ENCODE measurements around the gene PSMD2. TPM values are rescaled to one million over a fixed set of nuclear protein-coding genes. Genes with fewer than 3 reads are reported as not detected.

Gene PSMD2
- total RNA-seq, 1 donor from 2014 or later: 213 TPM

- Histone ChIP-seq H3K4me1 (peaks cover 58% of the 10 kb centered on the region), H3K9me3 (replicated peaks) (no peaks in the 10 kb centered on the region), H3K36me3 (peaks cover 23% of the 10 kb centered on the region), H3K27me3 (ENCODE audit: low read depth) (no peaks in the 10 kb centered on the region), H3K4me3 (peak overlapping the region; percentile 83), H3K27ac (replicated peaks) (peak overlapping the region; percentile 98)
- intact Hi-C loops (cut with micrococcal nuclease): no loop called here
- TF ChIP-seq, protein P1, sequence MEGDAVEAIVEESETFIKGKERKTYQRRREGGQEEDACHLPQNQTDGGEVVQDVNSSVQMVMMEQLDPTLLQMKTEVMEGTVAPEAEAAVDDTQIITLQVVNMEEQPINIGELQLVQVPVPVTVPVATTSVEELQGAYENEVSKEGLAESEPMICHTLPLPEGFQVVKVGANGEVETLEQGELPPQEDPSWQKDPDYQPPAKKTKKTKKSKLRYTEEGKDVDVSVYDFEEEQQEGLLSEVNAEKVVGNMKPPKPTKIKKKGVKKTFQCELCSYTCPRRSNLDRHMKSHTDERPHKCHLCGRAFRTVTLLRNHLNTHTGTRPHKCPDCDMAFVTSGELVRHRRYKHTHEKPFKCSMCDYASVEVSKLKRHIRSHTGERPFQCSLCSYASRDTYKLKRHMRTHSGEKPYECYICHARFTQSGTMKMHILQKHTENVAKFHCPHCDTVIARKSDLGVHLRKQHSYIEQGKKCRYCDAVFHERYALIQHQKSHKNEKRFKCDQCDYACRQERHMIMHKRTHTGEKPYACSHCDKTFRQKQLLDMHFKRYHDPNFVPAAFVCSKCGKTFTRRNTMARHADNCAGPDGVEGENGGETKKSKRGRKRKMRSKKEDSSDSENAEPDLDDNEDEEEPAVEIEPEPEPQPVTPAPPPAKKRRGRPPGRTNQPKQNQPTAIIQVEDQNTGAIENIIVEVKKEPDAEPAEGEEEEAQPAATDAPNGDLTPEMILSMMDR (IDR thresholded peaks at IDR 0.05; ENCODE audit: borderline replicate concordance): no peak
- DNase-seq: no peak
Measured at GRCh38 chr3:184315543-184315867, 16.5 kb downstream of the PSMD2 start.

DNA sequence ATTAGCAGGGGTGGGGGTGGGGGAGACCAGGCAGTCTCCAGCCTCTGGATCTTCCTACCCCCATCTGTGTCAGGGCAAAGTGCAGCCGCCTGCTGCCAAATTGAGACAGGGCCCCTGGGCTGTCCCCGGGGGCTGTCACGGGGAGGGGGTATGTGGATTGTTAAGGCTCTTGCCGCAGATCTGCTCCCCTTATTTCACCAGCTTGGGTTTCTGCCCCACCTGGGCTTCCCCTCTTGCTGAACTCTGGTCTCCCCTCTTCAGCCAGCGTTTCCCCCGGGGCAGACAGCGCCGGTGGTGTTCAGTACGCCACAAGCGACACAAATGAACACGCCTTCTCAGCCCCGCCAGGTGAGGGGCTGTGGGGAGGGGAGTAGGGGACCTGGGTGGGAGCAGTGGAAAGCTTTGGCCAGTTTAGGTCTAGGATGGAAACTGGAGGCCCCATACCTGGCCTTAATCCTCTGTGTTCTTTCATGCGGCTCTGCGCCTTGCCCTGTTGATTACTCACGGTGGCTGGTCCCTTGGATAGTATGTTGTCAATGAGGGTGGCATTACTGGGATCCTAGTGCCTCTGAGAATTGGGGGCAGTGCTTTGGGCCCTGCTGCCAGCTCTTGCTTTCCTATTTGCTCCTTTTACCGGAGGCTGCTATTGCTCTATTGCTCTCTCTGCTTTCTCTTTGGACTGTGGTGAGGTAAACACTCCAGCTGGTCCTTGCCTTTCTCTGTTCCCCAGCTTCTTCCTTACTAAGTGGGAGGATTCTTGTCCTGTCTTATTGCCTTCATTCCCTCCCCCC is 17.0 kb downstream of the PSMD2 start:
- peak overlapping the region; percentile 83 for H3K4me3 ChIP-seq
- peaks cover 63% of the 10 kb centered on the region for H3K4me1 ChIP-seq
- H3K9me3 ChIP-seq (replicated peaks): no peaks in the 10 kb centered on the region
- no peak for DNase-seq
- TF ChIP-seq, protein P1 (IDR thresholded peaks at IDR 0.05; ENCODE audit: borderline replicate concordance): no peak
- peaks cover 29% of the 10 kb centered on the region for H3K36me3 ChIP-seq
- intact Hi-C loops (cut with micrococcal nuclease): no loop called here
- H3K27me3 ChIP-seq (ENCODE audit: low read depth): no peaks in the 10 kb centered on the region
- H3K27ac ChIP-seq (replicated peaks): peak overlapping the region; percentile 98

DNA sequence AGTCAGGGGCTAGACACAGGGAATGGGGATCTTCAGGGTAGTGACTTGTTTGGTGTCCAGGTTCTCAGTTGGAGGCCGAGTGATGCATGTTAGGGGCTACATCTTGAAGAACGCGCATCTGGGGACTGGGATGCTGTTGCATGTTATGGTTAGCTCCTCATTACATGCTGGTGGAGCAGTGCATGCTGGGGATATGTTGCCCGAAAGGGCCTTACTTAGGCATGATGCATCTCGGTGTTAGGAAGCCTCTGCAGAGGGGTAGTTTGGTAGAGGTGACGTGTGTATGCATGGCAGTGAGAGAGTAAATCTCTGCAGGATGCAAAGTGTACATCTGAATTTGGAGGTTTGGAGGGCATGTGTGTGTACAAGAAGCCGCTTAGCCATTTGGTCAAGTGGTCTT is 17.8 kb downstream of the PSMD2 start:
- intact Hi-C loops (cut with micrococcal nuclease): no loop called here
- peak overlapping the region; percentile 83 for H3K4me3 ChIP-seq
- H3K36me3 ChIP-seq: peaks cover 36% of the 10 kb centered on the region
- H3K27me3 ChIP-seq (ENCODE audit: low read depth): no peaks in the 10 kb centered on the region
- TF ChIP-seq, protein P1 (IDR thresholded peaks at IDR 0.05; ENCODE audit: borderline replicate concordance): no peak
- peak overlapping the region; percentile 98 for H3K27ac ChIP-seq (replicated peaks)
- no peaks in the 10 kb centered on the region for H3K9me3 ChIP-seq (replicated peaks)
- peaks cover 71% of the 10 kb centered on the region for H3K4me1 ChIP-seq
- no peak for DNase-seq

DNA sequence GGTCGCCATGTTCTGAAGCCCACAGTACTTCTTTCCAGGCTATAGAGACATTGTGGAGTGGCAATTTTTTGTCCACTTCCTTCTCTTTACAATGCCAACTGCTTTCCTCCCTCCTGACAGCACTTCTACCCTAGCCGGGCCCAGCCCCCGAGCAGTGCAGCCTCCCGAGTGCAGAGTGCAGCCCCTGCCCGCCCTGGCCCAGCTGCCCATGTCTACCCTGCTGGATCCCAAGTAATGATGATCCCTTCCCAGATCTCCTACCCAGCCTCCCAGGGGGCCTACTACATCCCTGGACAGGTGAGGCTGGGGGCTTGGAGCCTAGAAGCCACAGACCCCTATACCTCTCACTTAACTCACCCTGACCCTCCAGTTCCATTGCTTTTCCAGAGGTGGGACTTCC is 18.2 kb downstream of the PSMD2 start:
- peak overlapping the region; percentile 83 for H3K4me3 ChIP-seq
- no peaks in the 10 kb centered on the region for H3K9me3 ChIP-seq (replicated peaks)
- intact Hi-C loops (cut with micrococcal nuclease): no loop called here
- H3K27ac ChIP-seq (replicated peaks): peak overlapping the region; percentile 92
- DNase-seq: no peak
- H3K27me3 ChIP-seq (ENCODE audit: low read depth): no peaks in the 10 kb centered on the region
- TF ChIP-seq, protein P1 (IDR thresholded peaks at IDR 0.05; ENCODE audit: borderline replicate concordance): no peak
- peaks cover 40% of the 10 kb centered on the region for H3K36me3 ChIP-seq
- H3K4me1 ChIP-seq: peaks cover 75% of the 10 kb centered on the region

DNA sequence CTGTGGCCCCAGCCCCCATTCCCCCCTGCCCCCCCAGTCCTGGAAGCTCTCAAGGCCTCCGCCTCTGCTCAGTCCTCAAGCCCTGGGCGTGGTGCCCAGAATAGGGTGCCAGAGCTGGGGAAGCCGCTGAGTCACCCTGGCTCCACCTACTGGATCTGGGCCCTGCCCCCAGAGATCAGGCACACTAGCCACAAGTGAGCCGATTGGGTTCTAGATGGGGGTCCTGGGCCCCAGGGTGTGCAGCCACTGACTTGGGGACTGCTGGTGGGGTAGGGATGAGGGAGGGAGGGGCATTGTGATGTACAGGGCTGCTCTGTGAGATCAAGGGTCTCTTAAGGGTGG is 21.0 kb downstream of the PSMD2 start:
- TF ChIP-seq, protein P1 (IDR thresholded peaks at IDR 0.05; ENCODE audit: borderline replicate concordance): no peak
- peaks cover 69% of the 10 kb centered on the region for H3K36me3 ChIP-seq
- H3K4me3 ChIP-seq: peak overlapping the region; percentile 56

More for the DNA sequence above, 21.0 kb downstream of the PSMD2 start:
- Histone ChIP-seq H3K27me3 (ENCODE audit: low read depth) (no peaks in the 10 kb centered on the region), H3K4me1 (peaks cover 91% of the 10 kb centered on the region), H3K9me3 (replicated peaks) (no peaks in the 10 kb centered on the region), H3K27ac (replicated peaks) (peak overlapping the region; percentile 92)
- intact Hi-C loops (cut with micrococcal nuclease): no loop called here
- peak; percentile 97 for DNase-seq

Data from left ventricle myocardium inferior (tissue), 1 donor.